Upper lobe of left lung (tissue), 6 donors: ENCODE data around the gene BLACAT1. TPM values are rescaled to one million over a fixed set of nuclear protein-coding genes. Genes with fewer than 3 reads are reported as not detected.

Source experiments
- ATAC-seq, 2 donors: fragments of 200-7000 bp; cut with Tn5 transposase; one replicate each; pipeline ENCODE4 v1.9.1; 2022; ENCODE audit warnings: mild to moderate bottlenecking in 2 of 2, moderate library complexity in 2 of 2; ENCODE audit not compliant: low FRiP score in 2 of 2
- DNase-seq, 2 donors: peaks; one replicate each; pipeline ENCODE4 v3.0.0-alpha.2; 2019 to 2020
- H3K27ac ChIP-seq, 4 donors: fragments of 200-600 bp; sonication (generic); one replicate each; pipeline ENCODE4 v1.5.1; 2016 to 2019
- H3K27me3 ChIP-seq, 4 donors: fragments of 200-600 bp; sonication (generic); one replicate each; pipeline ENCODE4 v1.5.1; 2017 to 2019
- H3K36me3 ChIP-seq, 4 donors: fragments of 200-600 bp; sonication (generic); one replicate each; pipeline ENCODE4 v1.5.1; 2016 to 2019
- H3K4me1 ChIP-seq, 4 donors: fragments of 200-600 bp; sonication (generic); one replicate each; pipeline ENCODE4 v1.5.1; 2018 to 2019
- H3K4me3 ChIP-seq, 4 donors: fragments of 200-600 bp; sonication (generic); one replicate each; pipeline ENCODE4 v1.5.1; 2017 to 2019; ENCODE audit warnings: mild to moderate bottlenecking in 2 of 4, moderate library complexity in 1 of 4
- H3K9me3 ChIP-seq, 4 donors: fragments of 200-600 bp; sonication (generic); one replicate each; pipeline ENCODE4 v1.5.1; 2018 to 2019
- EP300 ChIP-seq, 4 donors: sonication (generic); formaldehyde crosslinking; IDR thresholded peaks; one replicate each; pipeline ENCODE4 v1.5.1; 2017; ENCODE audit warnings: antibody characterized with exemption in 4 of 4, control low read depth in 2 of 4
- POLR2A ChIP-seq, 4 donors: fragments of 450-650 bp; IDR thresholded peaks; one replicate each; pipeline ENCODE4 v1.5.1; 2016 to 2017; ENCODE audit warnings: antibody characterized with exemption in 4 of 4, mild to moderate bottlenecking in 2 of 4
- POLR2AphosphoS5 ChIP-seq, 2 donors: sonication (generic); formaldehyde crosslinking; IDR thresholded peaks; one replicate each; pipeline ENCODE4 v1.5.1; 2017; ENCODE audit warnings: antibody characterized with exemption in 2 of 2
- WGBS, 2 donors: methylation state at CpG; one replicate each; pipeline ENCODE4 v1.1.5; 2017 to 2018; 5-methylcytosine and 5-hydroxymethylcytosine counted together
- total RNA-seq, 6 donors: library from RNA; depleted of rRNA in 4 of 6; stranded (reverse); fragments of >200 nt in 4 of 6; gene quantifications; one replicate each; pipeline versions ENCODE4 v1.1.0 to v1.2.1, GENCODE V29; 2016 to 2021
- TF ChIP-seq, protein P1 (sequence below), 6 experiments: fragments of 450-650 bp in 4 of 6; fragments of 200-600 bp in 2 of 6; sonication (generic) in 2 of 6; IDR thresholded peaks; one replicate each; pipeline ENCODE4 v1.5.1; 2016 to 2019; ENCODE audit warnings: antibody characterized with exemption in 6 of 6
- donor health status: DM: no; HTN: no; CAD: no; lungs with moderate emphysema.
- donor health status: DM: no; HTN: yes; CAD: no; lungs with severe emphysema.

BLACAT1 gene
- total RNA-seq, 6 donors from 2014 or later, result 0.40 to 4.2 (median 1.1) TPM

DNA sequence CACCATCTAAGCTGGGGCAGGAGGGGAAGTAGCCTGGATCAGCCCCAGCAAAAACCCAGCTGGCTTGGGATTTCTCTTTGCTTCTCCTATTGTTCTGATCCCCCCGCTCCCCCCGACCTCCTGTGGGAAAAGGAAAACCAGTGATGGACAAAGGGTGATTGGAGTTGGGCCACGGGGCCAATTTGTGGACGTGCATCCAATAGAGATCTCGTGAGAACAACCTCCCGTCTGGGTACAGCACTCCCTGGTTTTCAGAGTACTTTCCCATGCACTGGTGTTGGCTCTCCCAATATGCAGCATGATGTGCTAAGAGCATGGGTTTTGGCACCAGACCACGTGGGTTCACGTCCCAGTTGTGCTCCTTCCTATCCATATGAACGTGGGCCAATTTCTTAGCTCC lies 9.0 kb downstream of the BLACAT1 start:
- no peak overlapping the region for H3K27ac ChIP-seq
- WGBS, 2 donors, result 49 to 53% methylated on average over 7 to 9 of the region's 9 CpGs

DNA sequence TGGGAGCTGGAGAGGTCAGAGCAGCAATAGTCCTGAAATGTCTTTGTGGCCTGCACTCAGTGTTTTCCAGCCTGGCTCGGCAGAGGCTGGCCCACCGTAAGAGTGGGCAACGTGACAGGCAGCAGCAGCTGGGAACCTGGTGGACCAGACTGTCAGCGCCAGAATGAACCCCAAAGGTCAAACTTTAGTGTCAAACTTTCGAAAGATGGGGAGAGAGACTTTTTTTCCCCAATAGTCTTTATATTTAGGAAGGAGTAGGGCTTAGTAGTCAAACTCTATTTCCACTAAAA lies 10.3 kb downstream of the BLACAT1 start:
- Histone ChIP-seq H3K27me3 (no peaks in the 10 kb centered on the region), H3K4me3 (no peak overlapping the region), H3K36me3 (no peaks in the 10 kb centered on the region), H3K4me1 (peaks cover 13 to 50% (median 33%) of the 10 kb centered on the region in 4 donors), H3K27ac (peak overlapping the region in 2 of 4 donors; percentile 21 to 30), H3K9me3 (no peaks in the 10 kb centered on the region)
- TF ChIP-seq, protein P1, sequence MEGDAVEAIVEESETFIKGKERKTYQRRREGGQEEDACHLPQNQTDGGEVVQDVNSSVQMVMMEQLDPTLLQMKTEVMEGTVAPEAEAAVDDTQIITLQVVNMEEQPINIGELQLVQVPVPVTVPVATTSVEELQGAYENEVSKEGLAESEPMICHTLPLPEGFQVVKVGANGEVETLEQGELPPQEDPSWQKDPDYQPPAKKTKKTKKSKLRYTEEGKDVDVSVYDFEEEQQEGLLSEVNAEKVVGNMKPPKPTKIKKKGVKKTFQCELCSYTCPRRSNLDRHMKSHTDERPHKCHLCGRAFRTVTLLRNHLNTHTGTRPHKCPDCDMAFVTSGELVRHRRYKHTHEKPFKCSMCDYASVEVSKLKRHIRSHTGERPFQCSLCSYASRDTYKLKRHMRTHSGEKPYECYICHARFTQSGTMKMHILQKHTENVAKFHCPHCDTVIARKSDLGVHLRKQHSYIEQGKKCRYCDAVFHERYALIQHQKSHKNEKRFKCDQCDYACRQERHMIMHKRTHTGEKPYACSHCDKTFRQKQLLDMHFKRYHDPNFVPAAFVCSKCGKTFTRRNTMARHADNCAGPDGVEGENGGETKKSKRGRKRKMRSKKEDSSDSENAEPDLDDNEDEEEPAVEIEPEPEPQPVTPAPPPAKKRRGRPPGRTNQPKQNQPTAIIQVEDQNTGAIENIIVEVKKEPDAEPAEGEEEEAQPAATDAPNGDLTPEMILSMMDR (IDR thresholded peaks at IDR 0.05), result no peak
- TF ChIP-seq POLR2A (IDR thresholded peaks at IDR 0.05) (no peak), EP300 (IDR thresholded peaks at IDR 0.05) (no peak), POLR2AphosphoS5 (IDR thresholded peaks at IDR 0.05) (no peak)
- 61 to 83% methylated on average over 5 of the region's 5 CpGs for whole genome bisulfite sequencing, 2 donors
- DNase-seq, result no peak
- ATAC-seq, result no peak

More for the DNA sequence above, 9.0 kb downstream of the BLACAT1 start:
- Histone ChIP-seq H3K4me1 (peaks cover under 1 to 37% (median 22%) of the 10 kb centered on the region in 4 donors), H3K9me3 (no peaks in the 10 kb centered on the region), H3K27me3 (no peaks in the 10 kb centered on the region), H3K4me3 (no peak overlapping the region), H3K36me3 (no peaks in the 10 kb centered on the region)
- no peak for TF ChIP-seq POLR2A (IDR thresholded peaks at IDR 0.05)
- no peak for TF ChIP-seq POLR2AphosphoS5 (IDR thresholded peaks at IDR 0.05)
- TF ChIP-seq, protein P1 (IDR thresholded peaks at IDR 0.05), result no peak
- TF ChIP-seq EP300 (IDR thresholded peaks at IDR 0.05), result no peak
- no peak for ATAC-seq
- no peak for DNase-seq

DNA sequence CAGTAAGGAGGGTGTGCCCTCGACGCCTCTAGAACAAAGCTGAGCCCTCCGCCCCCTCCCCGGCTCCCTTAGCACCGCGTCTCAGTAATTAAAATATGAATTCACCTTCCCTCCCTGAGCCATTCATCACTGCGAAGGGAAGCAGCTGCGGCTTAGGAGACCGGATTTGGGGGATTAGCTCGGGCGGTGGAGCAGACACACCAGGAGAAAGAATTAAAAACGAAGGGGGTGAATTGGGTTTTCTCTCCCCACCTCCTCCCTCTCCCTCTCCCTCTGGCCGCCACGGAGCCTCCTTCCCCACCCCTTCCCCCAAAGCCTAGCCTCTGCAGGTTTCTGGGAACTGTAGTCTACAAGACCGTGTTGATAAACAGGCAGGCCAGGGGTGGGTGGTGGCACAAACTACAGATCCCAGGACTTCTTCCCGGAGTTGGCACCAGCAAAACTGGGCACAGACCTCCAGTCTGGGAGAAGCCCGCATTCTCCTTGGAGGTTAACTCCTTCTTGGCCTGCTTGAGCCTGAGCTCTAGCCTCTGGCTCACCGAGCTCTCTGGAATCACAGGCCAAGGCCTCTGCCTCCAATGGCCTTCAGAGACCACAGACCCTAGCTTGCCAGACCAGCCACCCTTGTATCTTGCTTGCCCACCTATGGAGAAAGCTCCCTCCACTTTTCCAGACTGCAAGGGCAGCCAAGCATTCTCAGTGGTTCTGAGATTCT lies 10.8 kb downstream of the BLACAT1 start:
- peaks cover 18 to 55% (median 39%) of the 10 kb centered on the region in 4 donors for H3K4me1 ChIP-seq
- no peaks in the 10 kb centered on the region for H3K36me3 ChIP-seq
- H3K9me3 ChIP-seq, result no peaks in the 10 kb centered on the region
- H3K27ac ChIP-seq, result peak overlapping the region in 2 of 4 donors; percentile 21 to 30
- TF ChIP-seq, protein P1 (IDR thresholded peaks at IDR 0.05), result no peak
- TF ChIP-seq EP300 (IDR thresholded peaks at IDR 0.05) (no peak), POLR2AphosphoS5 (IDR thresholded peaks at IDR 0.05) (no peak), POLR2A (IDR thresholded peaks at IDR 0.05) (no peak)
- H3K4me3 ChIP-seq, result no peak overlapping the region
- no peaks in the 10 kb centered on the region for H3K27me3 ChIP-seq
- DNase-seq, result peak in 1 of 2 donors; percentile 46
- ATAC-seq, result no peak
- 32 to 42% methylated on average over 12 to 18 of the region's 18 CpGs for WGBS, 2 donors

DNA sequence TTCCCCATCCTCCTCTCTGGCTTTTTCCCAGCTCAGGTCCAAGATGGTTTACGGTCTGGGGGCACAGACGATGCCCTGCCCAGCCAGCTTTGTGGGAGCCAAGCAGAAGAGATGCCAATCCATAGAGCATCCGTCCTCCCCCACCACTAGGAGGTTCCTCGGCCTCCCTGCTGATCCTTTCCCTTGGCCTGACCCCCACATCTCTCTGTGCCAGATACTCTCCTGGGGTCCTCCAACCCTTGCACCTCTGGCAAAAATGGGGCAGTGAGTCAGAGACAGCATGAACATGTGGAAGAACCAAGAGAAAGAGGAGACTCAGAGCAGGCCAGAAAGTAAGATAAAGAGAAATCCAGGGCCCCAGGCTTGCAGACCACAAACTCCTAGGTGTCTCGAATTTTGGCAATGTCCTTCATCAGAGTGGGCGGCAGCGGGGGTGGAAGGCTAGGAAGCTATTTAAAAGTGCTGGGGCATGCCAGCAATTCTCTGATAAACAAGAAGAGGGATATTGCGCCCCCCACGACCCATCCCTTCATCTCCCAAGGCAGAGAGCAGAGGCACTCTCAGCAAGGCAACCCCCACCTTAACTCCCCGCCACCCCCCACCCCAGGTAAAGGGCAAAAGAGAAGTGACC lies 11.4 kb downstream of the BLACAT1 start:
- H3K36me3 ChIP-seq, result no peaks in the 10 kb centered on the region
- no peak for TF ChIP-seq EP300 (IDR thresholded peaks at IDR 0.05)
- TF ChIP-seq, protein P1 (IDR thresholded peaks at IDR 0.05), result no peak
- no peak for TF ChIP-seq POLR2A (IDR thresholded peaks at IDR 0.05)
- TF ChIP-seq POLR2AphosphoS5 (IDR thresholded peaks at IDR 0.05), result no peak
- DNase-seq (peak in 1 of 2 donors; percentile 2), ATAC-seq (no peak)
- no peak overlapping the region for H3K27ac ChIP-seq
- no peak overlapping the region for H3K4me3 ChIP-seq
- peaks cover 18 to 60% (median 44%) of the 10 kb centered on the region in 4 donors for H3K4me1 ChIP-seq
- H3K9me3 ChIP-seq, result no peaks in the 10 kb centered on the region
- H3K27me3 ChIP-seq, result no peaks in the 10 kb centered on the region
- 70% methylated on average over 10 of the region's 10 CpGs for WGBS, 2 donors
